ENCODE data around the gene NUSAP1.
A peak's percentile ranks its signal among the peaks of the same experiment; 100 is the strongest.
"Not testable (repeated sequence)": the region's sequence is repeated elsewhere in the genome, so short reads cannot be mapped to it uniquely, and the experiment has no call there.

Gene NUSAP1

DNA sequence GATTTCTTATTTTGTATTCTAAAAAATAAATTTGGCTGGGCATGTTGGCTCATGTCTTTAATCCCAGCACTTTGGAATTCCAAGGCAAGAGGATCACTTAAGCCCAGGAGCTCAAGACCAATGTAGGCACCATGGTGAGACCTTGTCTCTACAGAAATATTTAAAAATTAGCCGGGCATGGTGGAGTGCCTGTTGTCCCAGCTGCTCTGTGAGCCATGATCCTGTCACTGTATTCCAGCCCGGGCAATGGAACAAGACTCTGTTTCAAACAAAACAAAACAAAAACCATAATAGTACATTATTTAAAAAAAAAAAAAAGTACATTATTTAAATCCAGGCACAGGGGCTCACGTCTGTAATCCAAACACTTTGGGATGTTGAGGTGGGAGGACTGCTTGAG, 78.8 kb downstream of the NUSAP1 start:
- DNase-seq (ENCODE audit: low read depth): no peak

- DNase-seq (ENCODE audit: low read depth): no peak
These were observed 83.6 kb downstream of the NUSAP1 start for GRCh38 chr15:41416128-41416741.

- DNase-seq (ENCODE audit: low read depth): peak; percentile 95
These were observed 84.2 kb downstream of the NUSAP1 start, which contains the start of gene RTF1 for GRCh38 chr15:41416742-41417417. Gene RTF1, plus strand, starts transcription at chr15:41417095. Its CDS starts 21 bp downstream, at chr15:41417116.

- no peak for DNase-seq (ENCODE audit: low read depth)
These were observed 84.9 kb downstream of the NUSAP1 start for GRCh38 chr15:41417418-41418195.

GRCh38 chr15:41423979-41424659, 91.4 kb downstream of the NUSAP1 start:
- no peak for DNase-seq (ENCODE audit: low read depth)

GRCh38 chr15:41424809-41425208, 92.1 kb downstream of the NUSAP1 start:
- no peak for DNase-seq (ENCODE audit: low read depth)

- DNase-seq (ENCODE audit: low read depth): not testable (repeated sequence)
These were observed 93.2 kb downstream of the NUSAP1 start for GRCh38 chr15:41425907-41426306.

DNA sequence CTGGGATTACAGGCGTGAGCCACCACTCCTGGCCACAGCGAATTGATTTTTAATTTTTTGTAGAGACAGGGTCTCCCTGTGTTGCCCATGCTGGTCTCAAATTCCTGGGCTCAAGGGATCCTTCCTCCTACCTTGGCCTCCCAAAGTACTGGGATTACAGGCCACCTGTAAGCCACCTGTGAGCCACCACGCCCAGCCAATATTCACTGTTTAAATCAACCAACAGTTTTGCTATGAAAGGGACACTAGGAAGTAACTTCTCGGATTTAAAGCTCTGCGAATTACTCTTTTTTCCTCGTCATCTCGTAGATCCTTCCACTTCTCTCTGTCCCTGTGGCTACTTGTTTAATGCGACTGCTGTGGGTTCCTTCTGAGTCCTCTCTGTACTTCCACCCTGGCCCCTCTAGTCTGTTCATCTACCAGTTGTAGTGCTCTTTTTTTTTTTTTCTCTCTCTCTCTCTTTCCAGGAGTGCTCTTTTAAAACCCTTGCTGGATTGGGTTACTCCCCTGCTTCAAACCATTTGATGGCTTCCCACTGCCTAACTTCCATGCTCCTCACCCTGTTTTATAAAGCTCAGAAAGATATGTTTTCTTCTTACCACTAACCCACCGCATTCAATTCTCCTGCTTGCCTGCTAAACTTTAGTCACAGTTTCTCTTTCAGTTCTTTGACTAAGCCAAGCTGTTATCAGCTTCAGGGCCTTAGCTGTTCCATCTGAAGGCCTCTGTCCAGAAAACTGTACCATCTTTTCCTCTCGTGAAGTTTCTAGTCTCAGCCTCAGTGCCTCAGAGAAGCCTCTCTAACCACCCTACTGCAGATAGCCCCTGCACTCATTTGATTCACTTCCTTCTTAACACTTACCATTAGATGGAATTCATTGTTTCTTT, 96.6 kb downstream of the NUSAP1 start:
- DNase-seq (ENCODE audit: low read depth): no peak
